GM06990 (cell line): ENCODE data around the gene DIAPH2.

Experiments used
- DNase-seq: peaks from one replicate; pipeline ENCODE4 v3.0.0-alpha.2; 2011; ENCODE audit not compliant: insufficient read length; ENCODE audit errors: extremely low read depth
- H3K27me3 ChIP-seq: replicated peaks from 2 replicates; pipeline ENCODE4 v1.6.0; 2011; ENCODE audit warnings: low read length; ENCODE audit not compliant: control insufficient read depth, insufficient read depth
- H3K36me3 ChIP-seq: 2 replicates; pipeline ENCODE4 v1.5.1; 2011; ENCODE audit warnings: low read length; ENCODE audit not compliant: control insufficient read depth, insufficient read depth
- H3K4me3 ChIP-seq: replicated peaks from 2 replicates; pipeline ENCODE4 v1.5.1; 2011; ENCODE audit warnings: low read depth, mild to moderate bottlenecking, control low read depth, low read length
- CTCF ChIP-seq: IDR thresholded peaks from 2 replicates; pipeline ENCODE4 v1.5.1; 2011; ENCODE audit warnings: low read length, control low read depth, mild to moderate bottlenecking, inconsistent platforms; ENCODE audit not compliant: insufficient read depth, poor library complexity, severe bottlenecking

Gene DIAPH2

GRCh38 chrX:97637289-97637688, 952.6 kb downstream of the DIAPH2 start:
- no peak for DNase-seq
- TF ChIP-seq CTCF, result no peak
- Histone ChIP-seq H3K27me3 (no peaks in the 10 kb centered on the region), H3K36me3 (no peaks in the 10 kb centered on the region), H3K4me3 (no peak overlapping the region)

- no peak for DNase-seq
- Histone ChIP-seq H3K36me3 (no peaks in the 10 kb centered on the region), H3K27me3 (no peaks in the 10 kb centered on the region), H3K4me3 (no peak overlapping the region)
- TF ChIP-seq CTCF, result no peak
Measured at GRCh38 chrX:97638621-97639020, 954.0 kb downstream of the DIAPH2 start.

GRCh38 chrX:97639526-97639925, 954.9 kb downstream of the DIAPH2 start:
- no peak for TF ChIP-seq CTCF

More at GRCh38 chrX:97639526-97639925, 954.9 kb downstream of the DIAPH2 start:
- no peaks in the 10 kb centered on the region for H3K27me3 ChIP-seq
- H3K36me3 ChIP-seq, result no peaks in the 10 kb centered on the region
- no peak for DNase-seq
- no peak overlapping the region for H3K4me3 ChIP-seq
